RWPE1 (cell line): ENCODE results near the gene TUBGCP3.

Experiments used
- CTCF ChIA-PET: fragments of 350-600 bp; sonication (Branson Sonifier 250); formaldehyde crosslinking; extraction: SDS; loops from one replicate; lab custom pipeline; 2021; lab: Yijun Ruan, JAX
- POLR2A ChIA-PET: fragments of 400-600 bp; formaldehyde crosslinking; extraction: SDS; loops from one replicate; lab custom pipeline; 2020; ENCODE audit warnings: antibody characterized with exemption; ENCODE audit not compliant: low non-redundant PET; lab: Yijun Ruan, JAX
- DNase-seq: peaks from one replicate; pipeline ENCODE4 v3.0.0; 2012; ENCODE audit warnings: low spot score
- H3K27ac ChIP-seq: fragments of 450-650 bp; 2 replicates; pipeline ENCODE4 v1.5.1; 2017
- TF ChIP-seq, protein P1 (sequence below): fragments of 450-650 bp; conservative IDR thresholded peaks from 2 replicates; pipeline ENCODE4 v1.5.1; 2017; ENCODE audit warnings: low read depth, mild to moderate bottlenecking

The TUBGCP3 gene

DNA sequence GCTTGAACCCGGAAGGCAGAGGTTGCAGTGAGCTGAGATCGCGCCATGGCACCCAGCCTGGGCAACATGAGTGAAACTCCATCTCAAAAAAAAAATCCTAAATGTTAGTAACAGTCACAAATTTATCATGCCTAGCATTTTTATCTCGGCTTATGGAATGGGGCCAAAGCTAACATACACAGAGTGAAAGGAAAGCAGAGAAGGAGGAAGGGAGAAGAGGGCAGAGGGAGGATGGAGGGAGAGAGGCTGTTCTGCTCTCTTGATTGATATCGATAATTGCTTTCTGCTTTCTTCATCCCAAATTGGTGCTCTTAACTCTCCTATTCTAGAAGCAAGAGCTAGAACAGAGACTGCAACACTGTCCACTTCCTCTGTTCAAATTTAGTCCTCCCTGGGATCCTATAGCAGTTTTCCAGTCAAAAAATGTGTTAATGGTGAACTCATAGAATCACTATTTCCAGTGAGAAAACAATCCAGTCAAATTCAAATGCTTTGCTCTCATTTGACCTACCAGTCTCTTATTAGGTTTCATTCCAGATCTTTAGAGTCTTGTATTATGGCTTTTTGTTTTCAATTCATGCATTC is 15.8 kb upstream of the TUBGCP3 start:
- TF ChIP-seq, protein P1, sequence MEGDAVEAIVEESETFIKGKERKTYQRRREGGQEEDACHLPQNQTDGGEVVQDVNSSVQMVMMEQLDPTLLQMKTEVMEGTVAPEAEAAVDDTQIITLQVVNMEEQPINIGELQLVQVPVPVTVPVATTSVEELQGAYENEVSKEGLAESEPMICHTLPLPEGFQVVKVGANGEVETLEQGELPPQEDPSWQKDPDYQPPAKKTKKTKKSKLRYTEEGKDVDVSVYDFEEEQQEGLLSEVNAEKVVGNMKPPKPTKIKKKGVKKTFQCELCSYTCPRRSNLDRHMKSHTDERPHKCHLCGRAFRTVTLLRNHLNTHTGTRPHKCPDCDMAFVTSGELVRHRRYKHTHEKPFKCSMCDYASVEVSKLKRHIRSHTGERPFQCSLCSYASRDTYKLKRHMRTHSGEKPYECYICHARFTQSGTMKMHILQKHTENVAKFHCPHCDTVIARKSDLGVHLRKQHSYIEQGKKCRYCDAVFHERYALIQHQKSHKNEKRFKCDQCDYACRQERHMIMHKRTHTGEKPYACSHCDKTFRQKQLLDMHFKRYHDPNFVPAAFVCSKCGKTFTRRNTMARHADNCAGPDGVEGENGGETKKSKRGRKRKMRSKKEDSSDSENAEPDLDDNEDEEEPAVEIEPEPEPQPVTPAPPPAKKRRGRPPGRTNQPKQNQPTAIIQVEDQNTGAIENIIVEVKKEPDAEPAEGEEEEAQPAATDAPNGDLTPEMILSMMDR = no peak
- no peak overlapping the region for H3K27ac ChIP-seq
- ChIA-PET CTCF (no interaction called here), POLR2A (no interaction called here)
- no peak for DNase-seq

DNA sequence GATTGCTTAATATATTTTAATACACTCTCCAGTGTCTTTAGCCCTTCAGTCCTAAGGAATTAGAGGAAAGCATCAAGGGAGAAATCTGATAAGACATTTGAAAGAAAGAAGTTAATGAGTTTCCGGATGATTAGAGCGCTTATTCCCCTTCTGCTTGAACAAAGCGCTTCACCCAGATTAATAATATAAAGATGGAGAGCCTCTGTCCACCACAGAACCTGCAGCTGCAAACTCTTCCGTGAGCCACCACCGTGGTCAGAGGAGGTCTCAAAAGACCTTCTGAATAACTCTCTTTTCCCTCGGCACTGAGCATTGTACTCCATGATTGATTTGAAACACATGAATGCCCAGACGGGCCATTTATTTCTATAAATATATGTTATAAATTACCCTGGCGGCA is 14.2 kb upstream of the TUBGCP3 start:
- H3K27ac ChIP-seq = no peak overlapping the region
- TF ChIP-seq, protein P1 = no peak
- CTCF ChIA-PET = interaction anchor here (0.6 kb wide), 1 partner anchor 537 kb away, joined by 3 read pairs; no protein-coding TSS in a partner anchor
- POLR2A ChIA-PET = no interaction called here
- DNase-seq = no peak

DNA sequence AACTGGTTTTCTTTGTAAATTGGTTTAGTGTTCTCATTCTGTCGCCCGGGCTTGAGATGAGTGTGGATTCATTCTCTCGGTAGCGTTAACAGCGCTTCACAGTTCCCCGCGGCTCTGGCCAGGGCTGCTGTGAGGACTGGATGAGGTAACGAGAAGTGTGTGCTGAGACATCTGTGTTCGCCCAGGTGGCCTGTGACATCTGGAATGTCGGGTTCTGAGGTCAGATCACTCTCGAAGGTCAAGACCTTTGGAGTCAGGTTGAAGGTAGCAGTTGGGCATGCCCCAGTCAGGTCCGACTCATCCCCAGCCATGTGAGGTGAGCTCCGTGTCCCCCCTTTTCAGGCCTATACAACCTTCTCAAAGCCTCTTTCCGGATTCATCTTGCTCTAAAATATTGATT is 13.4 kb upstream of the TUBGCP3 start:
- DNase-seq = no peak
- POLR2A ChIA-PET = no interaction called here
- CTCF ChIA-PET = interaction anchor here (0.6 kb wide), 1 partner anchor 538 kb away, joined by 3 read pairs; no protein-coding TSS in a partner anchor

DNA sequence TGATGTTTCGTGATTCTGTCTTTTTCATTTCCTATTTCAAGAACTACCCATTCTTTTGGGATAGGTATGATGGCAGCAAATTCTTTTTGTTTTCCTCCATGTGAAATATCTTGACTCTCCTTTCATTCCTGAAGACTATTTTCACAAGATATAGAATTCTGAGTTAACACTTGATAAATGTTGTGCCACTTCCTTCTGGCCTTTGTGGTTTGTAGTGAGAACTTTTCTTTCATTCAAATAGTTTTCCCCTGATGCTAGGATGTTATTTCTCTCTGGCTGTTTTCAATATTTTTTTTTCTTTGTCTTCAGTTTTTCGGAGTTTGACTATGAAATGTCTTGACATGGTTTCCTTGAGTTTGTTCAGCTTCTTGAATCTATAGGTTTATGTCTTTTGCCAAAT is 8.3 kb upstream of the TUBGCP3 start:
- H3K27ac ChIP-seq = no peak overlapping the region
- POLR2A ChIA-PET = no interaction called here
- CTCF ChIA-PET = no interaction called here
- DNase-seq = no peak
- TF ChIP-seq, protein P1 = no peak

More for the DNA sequence above, 13.4 kb upstream of the TUBGCP3 start:
- H3K27ac ChIP-seq = no peak overlapping the region
- TF ChIP-seq, protein P1 = no peak

DNA sequence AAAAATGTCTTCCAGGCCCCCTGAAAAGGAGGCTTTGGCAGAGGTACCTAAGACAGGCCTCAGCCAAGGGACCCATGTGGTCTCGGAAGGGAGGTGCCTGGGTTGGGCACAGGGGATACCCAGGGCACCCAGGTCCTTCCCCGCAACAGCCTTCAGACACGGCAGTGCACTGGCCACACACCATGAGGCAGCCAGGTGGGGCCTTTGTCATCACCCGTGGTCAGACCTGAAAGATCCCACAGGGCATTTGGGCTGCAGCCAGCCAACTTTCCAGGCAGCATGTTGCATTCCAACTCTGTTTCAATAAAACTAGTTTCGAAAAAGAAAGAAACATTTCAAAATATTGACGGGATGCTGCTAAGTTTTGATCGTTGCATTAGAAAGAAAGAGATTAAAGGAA is 4.7 kb upstream of the TUBGCP3 start:
- DNase-seq = no peak
- H3K27ac ChIP-seq = no peak overlapping the region
- POLR2A ChIA-PET = no interaction called here
- TF ChIP-seq, protein P1 = no peak
- CTCF ChIA-PET = interaction anchor here (1.0 kb wide), 1 partner anchor 263 kb away, joined by 3 read pairs; no protein-coding TSS in a partner anchor

DNA sequence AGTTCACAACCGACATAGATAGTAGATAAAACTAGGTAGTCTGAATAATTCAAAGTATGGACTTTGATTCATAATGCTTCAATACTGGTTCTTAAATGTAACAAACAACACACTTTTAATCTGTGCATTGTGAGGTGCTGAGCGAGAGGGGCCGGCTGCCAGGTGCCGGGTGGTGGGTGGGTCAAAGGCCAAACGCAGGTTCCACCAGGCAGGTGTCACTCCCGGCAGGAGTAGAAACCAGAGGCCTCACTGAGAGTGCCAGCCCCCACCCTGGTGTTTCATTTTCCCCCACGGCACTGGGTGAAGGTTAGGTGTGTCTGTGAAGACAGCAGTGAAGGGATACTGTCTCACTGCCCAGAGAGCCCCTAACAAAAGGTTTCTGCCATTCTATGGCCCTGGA is 4.2 kb upstream of the TUBGCP3 start:
- no peak for DNase-seq
- ChIA-PET POLR2A (no interaction called here), CTCF (no interaction called here)
- H3K27ac ChIP-seq = no peak overlapping the region
- TF ChIP-seq, protein P1 = no peak
